Muscle of leg (tissue), 11 donors: ENCODE data around the gene SYNJ2BP. TPM values are rescaled to one million over a fixed set of nuclear protein-coding genes. Genes with fewer than 3 reads are reported as not detected.
"Not testable (repeated sequence)": the region's sequence is repeated elsewhere in the genome, so short reads cannot be mapped to it uniquely, and the experiment has no call there.

Experiments used
- DNase-seq: peaks from one replicate; pipeline ENCODE4 v3.0.0; 2013
- H3K27ac ChIP-seq: one replicate; pipeline ENCODE4 v1.5.1; 2013; ENCODE audit warnings: mild to moderate bottlenecking, low read length, control low read depth
- H3K27me3 ChIP-seq: one replicate; pipeline ENCODE4 v1.6.1; 2013; ENCODE audit warnings: low read length; ENCODE audit not compliant: control insufficient read depth, insufficient read depth
- H3K36me3 ChIP-seq: one replicate; pipeline ENCODE4 v1.6.1; 2013; ENCODE audit warnings: low read length; ENCODE audit not compliant: control insufficient read depth, insufficient read depth
- H3K4me1 ChIP-seq: one replicate; pipeline ENCODE4 v1.6.1; 2013; ENCODE audit warnings: low read length; ENCODE audit not compliant: control insufficient read depth, insufficient read depth
- H3K4me3 ChIP-seq: one replicate; pipeline ENCODE4 v1.5.1; 2013; ENCODE audit warnings: low read length, control low read depth
- H3K9me3 ChIP-seq: replicated peaks from 2 replicates; pipeline ENCODE4 v1.6.1; 2013; ENCODE audit warnings: low read depth, low read length; ENCODE audit not compliant: control insufficient read depth
- WGBS: methylation state at CpG from one replicate; pipeline ENCODE4 v1.1.5; 2013; ENCODE audit warnings: missing lambda C conversion rate; ENCODE audit not compliant: insufficient coverage; 5-methylcytosine and 5-hydroxymethylcytosine counted together
- polyA plus RNA-seq, 8 donors: library from polyadenylated mRNA; unstranded; fragments of 120-200 nt; gene quantifications; one replicate each; pipeline versions ENCODE4 v1.2.1 to v1.2.3, GENCODE V29; 2013; ENCODE audit warnings: inconsistent platforms in 1 of 8, low replicate concordance in 1 of 8; ENCODE audit not compliant: insufficient read length in 8 of 8, insufficient read depth in 1 of 8
- total RNA-seq: library from RNA; stranded (reverse); fragments of 120-200 nt; gene quantifications from one replicate; pipeline ENCODE4 v1.2.4, GENCODE V29; 2013

Gene SYNJ2BP
- total and polyA plus RNA-seq, 9 donors = 18.3 to 34.2 (median 22.8) TPM

GRCh38 chr14:70425354-70425753, 8.5 kb upstream of the SYNJ2BP start:
- Histone ChIP-seq H3K27me3 (no peaks in the 10 kb centered on the region), H3K4me3 (no peak overlapping the region), H3K9me3 (peaks cover 3% of the 10 kb centered on the region), H3K4me1 (no peaks in the 10 kb centered on the region), H3K36me3 (no peaks in the 10 kb centered on the region), H3K27ac (no peak overlapping the region)
- WGBS = no CpG with 5 or more reads among the region's 1 CpG
- DNase-seq = peak; percentile 55

GRCh38 chr14:70422538-70422937, 5.6 kb upstream of the SYNJ2BP start:
- Histone ChIP-seq H3K27me3 (no peaks in the 10 kb centered on the region), H3K27ac (peak overlapping the region; percentile 52), H3K4me3 (no peak overlapping the region), H3K4me1 (no peaks in the 10 kb centered on the region), H3K36me3 (no peaks in the 10 kb centered on the region), H3K9me3 (peaks cover 3% of the 10 kb centered on the region)
- DNase-seq = peak; percentile 63
- WGBS = no CpG with 5 or more reads among the region's 2 CpGs

GRCh38 chr14:70419270-70419931, 2.5 kb upstream of the SYNJ2BP start:
- not testable (repeated sequence) for H3K27ac ChIP-seq, H3K36me3 ChIP-seq, H3K9me3 ChIP-seq, H3K27me3 ChIP-seq, DNase-seq, H3K4me3 ChIP-seq, H3K4me1 ChIP-seq
- WGBS = 94% methylated on average over 2 of the region's 4 CpGs

GRCh38 chr14:70416338-70416724, 559 bp downstream of the SYNJ2BP start:
- H3K27ac ChIP-seq = peak overlapping the region; percentile 77
- H3K9me3 ChIP-seq = no peaks in the 10 kb centered on the region
- no peaks in the 10 kb centered on the region for H3K27me3 ChIP-seq
- DNase-seq = peak; percentile 35
- H3K4me1 ChIP-seq = no peaks in the 10 kb centered on the region
- no CpG with 5 or more reads among the region's 9 CpGs for WGBS
- H3K4me3 ChIP-seq = peak overlapping the region; percentile 77
- no peaks in the 10 kb centered on the region for H3K36me3 ChIP-seq

- Histone ChIP-seq H3K27me3 (no peaks in the 10 kb centered on the region), H3K27ac (no peak overlapping the region), H3K9me3 (no peaks in the 10 kb centered on the region), H3K36me3 (no peaks in the 10 kb centered on the region), H3K4me1 (no peaks in the 10 kb centered on the region), H3K4me3 (peak overlapping the region; percentile 77)
- no peak for DNase-seq
- WGBS = no CpG with 5 or more reads among the region's 2 CpGs
These were observed 1.1 kb downstream of the SYNJ2BP start for GRCh38 chr14:70415788-70416187.

- no peak for DNase-seq
- Histone ChIP-seq H3K4me3 (no peak overlapping the region), H3K9me3 (no peaks in the 10 kb centered on the region), H3K36me3 (no peaks in the 10 kb centered on the region), H3K4me1 (no peaks in the 10 kb centered on the region), H3K27ac (no peak overlapping the region), H3K27me3 (no peaks in the 10 kb centered on the region)
- 84% methylated on average over 3 of the region's 4 CpGs for WGBS
These were observed 9.3 kb downstream of the SYNJ2BP start for GRCh38 chr14:70407621-70408020.

GRCh38 chr14:70406216-70406615, 10.7 kb downstream of the SYNJ2BP start:
- not testable (repeated sequence) for H3K27ac ChIP-seq, H3K9me3 ChIP-seq, H3K4me1 ChIP-seq, H3K36me3 ChIP-seq, H3K27me3 ChIP-seq, H3K4me3 ChIP-seq, DNase-seq
- WGBS = 84% methylated on average over 3 of the region's 4 CpGs

- not testable (repeated sequence) for H3K9me3 ChIP-seq, H3K27ac ChIP-seq, H3K27me3 ChIP-seq, H3K4me1 ChIP-seq, H3K36me3 ChIP-seq, H3K4me3 ChIP-seq
- peak; percentile 4 for DNase-seq
- WGBS = 80% methylated on average over 1 of the region's 4 CpGs
These were observed 13.6 kb downstream of the SYNJ2BP start for GRCh38 chr14:70403335-70403734.

GRCh38 chr14:70401643-70402042, 15.2 kb downstream of the SYNJ2BP start:
- WGBS = 100% methylated on average over 1 of the region's 4 CpGs

GRCh38 chr14:70398706-70399431, 18.0 kb downstream of the SYNJ2BP start:
- H3K4me3 ChIP-seq = no peak overlapping the region
- 93% methylated on average over 16 of the region's 23 CpGs for WGBS
- H3K27ac ChIP-seq = no peak overlapping the region
- H3K27me3 ChIP-seq = no peaks in the 10 kb centered on the region
- no peaks in the 10 kb centered on the region for H3K4me1 ChIP-seq
- peaks cover 6% of the 10 kb centered on the region for H3K36me3 ChIP-seq
- DNase-seq = no peak
- H3K9me3 ChIP-seq = no peaks in the 10 kb centered on the region

More at GRCh38 chr14:70401643-70402042, 15.2 kb downstream of the SYNJ2BP start:
- no peaks in the 10 kb centered on the region for H3K9me3 ChIP-seq
- H3K27ac ChIP-seq = no peak overlapping the region
- no peak overlapping the region for H3K4me3 ChIP-seq
- H3K4me1 ChIP-seq = no peaks in the 10 kb centered on the region
- no peak for DNase-seq
- H3K27me3 ChIP-seq = no peaks in the 10 kb centered on the region
- peaks cover 6% of the 10 kb centered on the region for H3K36me3 ChIP-seq
